Stomach (tissue), 9 donors: ENCODE results near the gene CDCA4. TPM values are rescaled to one million over a fixed set of nuclear protein-coding genes. Genes with fewer than 3 reads are reported as not detected.

ENCODE experiments used
- DNase-seq, 2 donors: peaks; one replicate each; pipeline versions ENCODE4 v3.0.0 to v3.0.0-alpha.2; 2013 to 2019
- H3K27ac ChIP-seq, 5 donors: fragments of 200-600 bp in 4 of 5; sonication (generic) in 4 of 5; one replicate each; pipeline ENCODE4 v1.5.1; 2013 to 2019; ENCODE audit warnings: mild to moderate bottlenecking in 1 of 5, moderate library complexity in 1 of 5
- H3K27me3 ChIP-seq, 3 donors: fragments of 200-600 bp; sonication (generic); one replicate each; pipeline ENCODE4 v1.5.1; 2017 to 2019; ENCODE audit warnings: mixed run types in 1 of 3
- H3K36me3 ChIP-seq, 4 donors: fragments of 200-600 bp; sonication (generic); 1 replicate in 3 of 4; 2 replicates in 1 of 4; pipeline ENCODE4 v1.5.1; 2016 to 2019
- H3K4me1 ChIP-seq, 4 donors: fragments of 200-600 bp; sonication (generic); one replicate each; pipeline ENCODE4 v1.5.1; 2016 to 2019
- H3K4me3 ChIP-seq, 4 donors: fragments of 200-600 bp; sonication (generic) in 3 of 4; one replicate each; pipeline ENCODE4 v1.5.1; 2016 to 2019; ENCODE audit warnings: mild to moderate bottlenecking in 1 of 4
- H3K9me3 ChIP-seq, 4 donors: fragments of 200-600 bp; sonication (generic); one replicate each; pipeline ENCODE4 v1.5.1; 2016 to 2019
- CTCF ChIP-seq, 7 experiments: fragments of 450-650 bp in 4 of 7; fragments of 200-600 bp in 3 of 7; sonication (generic) in 3 of 7; IDR thresholded peaks; one replicate each; pipeline ENCODE4 v1.5.1; 2016 to 2019; ENCODE audit warnings: antibody characterized with exemption in 7 of 7, control low read depth in 2 of 7, mild to moderate bottlenecking in 1 of 7
- EP300 ChIP-seq: sonication (generic); formaldehyde crosslinking; IDR thresholded peaks from one replicate; pipeline ENCODE4 v1.6.1; 2017; ENCODE audit warnings: antibody characterized with exemption
- POLR2A ChIP-seq, 4 donors: fragments of 450-650 bp; IDR thresholded peaks; one replicate each; pipeline ENCODE4 v1.6.1; 2016; ENCODE audit warnings: antibody characterized with exemption in 4 of 4, control low read depth in 2 of 4, mild to moderate bottlenecking in 1 of 4, moderate library complexity in 1 of 4
- POLR2AphosphoS5 ChIP-seq, 3 donors: sonication (generic); formaldehyde crosslinking; IDR thresholded peaks; one replicate each; pipeline ENCODE4 v1.6.1; 2016; ENCODE audit warnings: antibody characterized with exemption in 3 of 3
- WGBS, 5 donors: extraction: QIAGEN DNeasy Blood & Tissue Kit in 3 of 5; methylation state at CpG; one replicate each; pipeline versions ENCODE4 v1.1.5 to v1.1.7; 2013 to 2018; 5-methylcytosine and 5-hydroxymethylcytosine counted together
- intact Hi-C: fragments of 100-400 bp; cut with DNase I; formaldehyde crosslinking; loops from one replicate; pipeline ENCODE4 v1.15.1; 2023; ENCODE audit warnings: low total_unique reads
- polyA plus RNA-seq, 3 donors: library from polyadenylated mRNA; stranded (reverse); fragments of 200-250 nt; gene quantifications; one replicate each; pipeline ENCODE4 v1.2.3, GENCODE V29; 2013
- total RNA-seq, 5 donors: library from RNA; depleted of rRNA; stranded (reverse); fragments of >200 nt; gene quantifications; one replicate each; pipeline versions ENCODE4 v1.1.0 to v1.2.3, GENCODE V29; 2014 to 2016
- donor health status: healthy with polysubstance abuse.
- donor health status: Bipolar disorder and iron deficiency.
- donor health status: healthy.

CDCA4 gene
- total and polyA plus RNA-seq, 8 donors: 2.9 to 12.3 (median 6.4) TPM

GRCh38 chr14:104982548-104983230 lies 38.2 kb downstream of the CDCA4 start:
- no peak for DNase-seq
- H3K9me3 ChIP-seq: no peaks in the 10 kb centered on the region
- no peak overlapping the region for H3K4me3 ChIP-seq
- WGBS, 5 donors: 68 to 85% (median 78%) methylated on average over 6 to 10 of the region's 10 CpGs
- H3K27ac ChIP-seq: no peak overlapping the region
- intact Hi-C loops: no loop called here
- no peaks in the 10 kb centered on the region for H3K36me3 ChIP-seq
- peaks cover 0 to 12% (median 12%) of the 10 kb centered on the region in 3 donors for H3K27me3 ChIP-seq
- H3K4me1 ChIP-seq: peaks cover 21 to 50% (median 39%) of the 10 kb centered on the region in 4 donors
- TF ChIP-seq EP300 (no peak), POLR2AphosphoS5 (IDR thresholded peaks at IDR 0.05) (no peak), POLR2A (IDR thresholded peaks at IDR 0.05) (no peak), CTCF (IDR thresholded peaks at IDR 0.05) (no peak)

GRCh38 chr14:104981699-104982541 lies 39.0 kb downstream of the CDCA4 start:
- Histone ChIP-seq H3K9me3 (no peaks in the 10 kb centered on the region), H3K4me3 (no peak overlapping the region), H3K36me3 (no peaks in the 10 kb centered on the region), H3K27me3 (peaks cover 0 to 20% (median 19%) of the 10 kb centered on the region in 3 donors), H3K4me1 (peaks cover 29 to 52% (median 45%) of the 10 kb centered on the region in 4 donors), H3K27ac (no peak overlapping the region)
- WGBS, 5 donors: 72 to 88% (median 80%) methylated on average over 11 to 17 of the region's 17 CpGs
- no peak for DNase-seq
- TF ChIP-seq POLR2AphosphoS5 (IDR thresholded peaks at IDR 0.05): no peak
- no peak for TF ChIP-seq EP300
- no peak for TF ChIP-seq CTCF (IDR thresholded peaks at IDR 0.05)
- no peak for TF ChIP-seq POLR2A (IDR thresholded peaks at IDR 0.05)
- intact Hi-C loops: no loop called here

DNA sequence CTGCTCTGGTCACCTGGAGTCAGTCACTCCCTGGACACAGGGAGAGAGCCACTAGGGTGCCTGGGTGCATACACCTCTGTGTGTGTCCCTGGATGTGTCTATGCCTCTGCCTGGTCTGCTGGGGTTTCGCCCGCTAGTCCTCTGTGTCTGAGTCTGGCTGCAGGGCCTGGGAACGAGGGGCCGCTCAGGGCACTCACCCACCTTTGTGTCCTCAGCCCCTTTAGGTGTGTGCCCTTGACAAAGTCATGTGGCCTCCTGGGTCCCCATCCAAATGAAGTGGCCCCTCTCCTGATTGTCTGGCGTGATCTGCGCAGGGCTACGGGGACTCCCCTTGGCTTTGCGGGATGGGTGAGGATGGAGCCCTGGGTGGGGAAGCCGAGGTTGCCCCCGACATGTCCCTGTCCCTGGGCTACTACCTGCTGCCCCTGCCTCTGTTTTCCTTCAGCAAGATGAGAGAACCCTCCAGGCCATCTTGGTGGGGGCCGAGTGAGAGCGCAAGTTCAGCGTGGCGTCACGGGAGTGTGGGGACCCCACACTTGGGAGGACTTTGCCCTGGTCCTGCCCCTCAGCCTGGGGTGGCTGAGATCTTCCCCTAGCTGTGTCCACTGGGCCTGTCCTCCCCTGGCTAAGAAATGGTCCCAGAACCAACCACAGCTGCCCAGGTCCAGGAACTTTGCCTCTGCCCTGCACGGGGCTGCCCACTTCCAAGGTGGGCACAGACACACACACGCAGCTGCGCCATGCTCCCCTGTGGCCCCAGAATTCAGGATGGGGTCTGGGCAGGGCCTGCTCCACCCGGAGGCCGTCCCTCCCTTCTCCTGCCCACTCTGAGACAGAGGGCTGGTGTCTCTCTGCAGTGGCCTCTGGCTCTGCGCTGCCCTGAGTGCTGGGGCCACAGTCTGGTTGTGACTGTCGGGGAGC lies 40.0 kb downstream of the CDCA4 start:
- WGBS, 5 donors: 86 to 94% (median 91%) methylated on average over 17 to 22 of the region's 22 CpGs
- Histone ChIP-seq H3K27me3 (peaks cover 0 to 30% (median 21%) of the 10 kb centered on the region in 3 donors), H3K4me3 (no peak overlapping the region), H3K4me1 (peaks cover 30 to 52% (median 45%) of the 10 kb centered on the region in 4 donors), H3K27ac (peak overlapping the region in 3 of 5 donors; percentile 15 to 73 (median 60)), H3K9me3 (no peaks in the 10 kb centered on the region), H3K36me3 (no peaks in the 10 kb centered on the region)
- no peak for DNase-seq
- TF ChIP-seq POLR2AphosphoS5 (IDR thresholded peaks at IDR 0.05) (no peak), CTCF (IDR thresholded peaks at IDR 0.05) (no peak), EP300 (no peak), POLR2A (IDR thresholded peaks at IDR 0.05) (no peak)
- intact Hi-C loops: no loop called here
